ENCODE data around the gene SCN1B. TPM values are rescaled to one million over a fixed set of nuclear protein-coding genes. Genes with fewer than 3 reads are reported as not detected.
A peak's percentile ranks its signal among the peaks of the same experiment; 100 is the strongest.

Gene SCN1B
- total and polyA plus RNA-seq, 10 of the 15 experiments (the other 5 are each of a cell fraction or from before 2014, with no cell fraction given): 0.04 to 0.54 (median 0.11) TPM; not detected in 3

DNA sequence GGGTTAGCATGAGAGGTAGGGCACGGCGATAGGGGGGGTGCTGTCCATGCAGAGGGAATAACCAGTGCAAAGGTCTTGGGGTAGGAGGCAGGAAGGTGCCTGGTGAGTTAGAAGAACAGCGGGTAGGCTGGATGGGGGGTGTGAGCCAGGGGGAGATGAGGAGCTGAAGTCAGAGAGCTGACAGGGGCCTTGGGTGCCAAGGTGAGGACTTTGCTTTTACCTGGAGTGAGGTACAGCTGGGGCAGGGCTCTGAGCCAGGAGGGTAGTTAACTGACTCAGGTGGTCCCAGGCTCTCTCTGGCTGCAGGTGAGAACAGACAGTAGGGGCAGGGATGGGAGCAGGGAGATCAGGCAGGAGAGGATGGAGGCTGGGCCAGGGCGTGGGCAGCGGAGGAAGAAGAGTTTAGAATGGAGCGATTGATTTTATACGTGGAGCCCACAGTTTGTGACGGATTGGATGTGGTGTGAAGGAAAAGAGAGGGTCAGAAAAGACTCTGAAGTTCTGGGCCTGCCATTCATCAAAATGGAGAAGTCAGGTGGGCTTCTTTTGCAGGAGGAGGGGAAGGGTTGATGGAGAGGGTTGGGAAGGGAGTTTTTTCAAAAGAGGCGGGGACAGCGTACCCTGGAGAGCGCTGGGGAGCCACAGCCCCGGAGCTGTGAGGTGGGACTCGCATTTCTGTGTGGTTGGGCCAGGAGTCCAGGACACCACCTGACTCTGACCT, 31.3 kb upstream of the SCN1B start (continued):
- TF ChIP-seq ZNF217 (IDR thresholded peaks at IDR 0.05) (no peak), TARDBP (IDR thresholded peaks at IDR 0.05; ENCODE audit: borderline replicate concordance) (no peak), MEF2A (IDR thresholded peaks at IDR 0.05; ENCODE audit: insufficient read depth, low read depth, low read length) (no peak), NFYB (IDR thresholded peaks at IDR 0.05; ENCODE audit: insufficient read depth, low read depth, low read length) (no peak), NFXL1 (IDR thresholded peaks at IDR 0.05; ENCODE audit: borderline replicate concordance) (no peak), EZH2 (IDR thresholded peaks at IDR 0.05; ENCODE audit: borderline replicate concordance, control insufficient read depth, low read depth, low read length) (no peak), ZNF622 (IDR thresholded peaks at IDR 0.05) (no peak), RAD21 (IDR thresholded peaks at IDR 0.05; ENCODE audit: insufficient read depth, low read depth, low read length) (no peak), SUPT20H (IDR thresholded peaks at IDR 0.05; ENCODE audit: borderline replicate concordance, control insufficient read depth, low read depth, low read length) (no peak), EED (IDR thresholded peaks at IDR 0.05; ENCODE audit: low read depth) (peak; percentile 46; the same call in 1 of the 2 replicates), ZBED1 (IDR thresholded peaks at IDR 0.05; ENCODE audit: borderline replicate concordance) (no peak), POLR2AphosphoS2 (IDR thresholded peaks at IDR 0.05; ENCODE audit: low read depth, low read length) (peak; percentile 19; the same call in 1 of the 2 replicates), SMARCA5 (IDR thresholded peaks at IDR 0.05) (peak; percentile 26; the same call in 1 of the 2 replicates), FOXK2 (IDR thresholded peaks at IDR 0.05) (no peak), POLR2A (IDR thresholded peaks at IDR 0.05; ENCODE audit: low read depth, low read length) (no peak), ATF7 (IDR thresholded peaks at IDR 0.05; ENCODE audit: low read depth) (no peak)
- TF ChIP-seq, protein P1, sequence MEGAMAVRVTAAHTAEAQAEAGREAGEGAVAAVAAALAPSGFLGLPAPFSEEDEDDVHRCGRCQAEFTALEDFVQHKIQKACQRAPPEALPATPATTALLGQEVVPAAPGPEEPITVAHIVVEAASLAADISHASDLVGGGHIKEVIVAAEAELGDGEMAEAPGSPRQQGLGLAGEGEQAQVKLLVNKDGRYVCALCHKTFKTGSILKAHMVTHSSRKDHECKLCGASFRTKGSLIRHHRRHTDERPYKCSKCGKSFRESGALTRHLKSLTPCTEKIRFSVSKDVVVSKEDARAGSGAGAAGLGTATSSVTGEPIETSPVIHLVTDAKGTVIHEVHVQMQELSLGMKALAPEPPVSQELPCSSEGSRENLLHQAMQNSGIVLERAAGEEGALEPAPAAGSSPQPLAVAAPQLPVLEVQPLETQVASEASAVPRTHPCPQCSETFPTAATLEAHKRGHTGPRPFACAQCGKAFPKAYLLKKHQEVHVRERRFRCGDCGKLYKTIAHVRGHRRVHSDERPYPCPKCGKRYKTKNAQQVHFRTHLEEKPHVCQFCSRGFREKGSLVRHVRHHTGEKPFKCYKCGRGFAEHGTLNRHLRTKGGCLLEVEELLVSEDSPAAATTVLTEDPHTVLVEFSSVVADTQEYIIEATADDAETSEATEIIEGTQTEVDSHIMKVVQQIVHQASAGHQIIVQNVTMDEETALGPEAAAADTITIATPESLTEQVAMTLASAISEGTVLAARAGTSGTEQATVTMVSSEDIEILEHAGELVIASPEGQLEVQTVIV (IDR thresholded peaks at IDR 0.05; ENCODE audit: borderline replicate concordance, partially characterized antibody): no peak
- TF ChIP-seq, protein P2, sequence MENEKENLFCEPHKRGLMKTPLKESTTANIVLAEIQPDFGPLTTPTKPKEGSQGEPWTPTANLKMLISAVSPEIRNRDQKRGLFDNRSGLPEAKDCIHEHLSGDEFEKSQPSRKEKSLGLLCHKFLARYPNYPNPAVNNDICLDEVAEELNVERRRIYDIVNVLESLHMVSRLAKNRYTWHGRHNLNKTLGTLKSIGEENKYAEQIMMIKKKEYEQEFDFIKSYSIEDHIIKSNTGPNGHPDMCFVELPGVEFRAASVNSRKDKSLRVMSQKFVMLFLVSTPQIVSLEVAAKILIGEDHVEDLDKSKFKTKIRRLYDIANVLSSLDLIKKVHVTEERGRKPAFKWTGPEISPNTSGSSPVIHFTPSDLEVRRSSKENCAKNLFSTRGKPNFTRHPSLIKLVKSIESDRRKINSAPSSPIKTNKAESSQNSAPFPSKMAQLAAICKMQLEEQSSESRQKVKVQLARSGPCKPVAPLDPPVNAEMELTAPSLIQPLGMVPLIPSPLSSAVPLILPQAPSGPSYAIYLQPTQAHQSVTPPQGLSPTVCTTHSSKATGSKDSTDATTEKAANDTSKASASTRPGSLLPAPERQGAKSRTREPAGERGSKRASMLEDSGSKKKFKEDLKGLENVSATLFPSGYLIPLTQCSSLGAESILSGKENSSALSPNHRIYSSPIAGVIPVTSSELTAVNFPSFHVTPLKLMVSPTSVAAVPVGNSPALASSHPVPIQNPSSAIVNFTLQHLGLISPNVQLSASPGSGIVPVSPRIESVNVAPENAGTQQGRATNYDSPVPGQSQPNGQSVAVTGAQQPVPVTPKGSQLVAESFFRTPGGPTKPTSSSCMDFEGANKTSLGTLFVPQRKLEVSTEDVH (IDR thresholded peaks at IDR 0.05; ENCODE audit: low read depth, partially characterized antibody): no peak
- TF ChIP-seq, protein P3, sequence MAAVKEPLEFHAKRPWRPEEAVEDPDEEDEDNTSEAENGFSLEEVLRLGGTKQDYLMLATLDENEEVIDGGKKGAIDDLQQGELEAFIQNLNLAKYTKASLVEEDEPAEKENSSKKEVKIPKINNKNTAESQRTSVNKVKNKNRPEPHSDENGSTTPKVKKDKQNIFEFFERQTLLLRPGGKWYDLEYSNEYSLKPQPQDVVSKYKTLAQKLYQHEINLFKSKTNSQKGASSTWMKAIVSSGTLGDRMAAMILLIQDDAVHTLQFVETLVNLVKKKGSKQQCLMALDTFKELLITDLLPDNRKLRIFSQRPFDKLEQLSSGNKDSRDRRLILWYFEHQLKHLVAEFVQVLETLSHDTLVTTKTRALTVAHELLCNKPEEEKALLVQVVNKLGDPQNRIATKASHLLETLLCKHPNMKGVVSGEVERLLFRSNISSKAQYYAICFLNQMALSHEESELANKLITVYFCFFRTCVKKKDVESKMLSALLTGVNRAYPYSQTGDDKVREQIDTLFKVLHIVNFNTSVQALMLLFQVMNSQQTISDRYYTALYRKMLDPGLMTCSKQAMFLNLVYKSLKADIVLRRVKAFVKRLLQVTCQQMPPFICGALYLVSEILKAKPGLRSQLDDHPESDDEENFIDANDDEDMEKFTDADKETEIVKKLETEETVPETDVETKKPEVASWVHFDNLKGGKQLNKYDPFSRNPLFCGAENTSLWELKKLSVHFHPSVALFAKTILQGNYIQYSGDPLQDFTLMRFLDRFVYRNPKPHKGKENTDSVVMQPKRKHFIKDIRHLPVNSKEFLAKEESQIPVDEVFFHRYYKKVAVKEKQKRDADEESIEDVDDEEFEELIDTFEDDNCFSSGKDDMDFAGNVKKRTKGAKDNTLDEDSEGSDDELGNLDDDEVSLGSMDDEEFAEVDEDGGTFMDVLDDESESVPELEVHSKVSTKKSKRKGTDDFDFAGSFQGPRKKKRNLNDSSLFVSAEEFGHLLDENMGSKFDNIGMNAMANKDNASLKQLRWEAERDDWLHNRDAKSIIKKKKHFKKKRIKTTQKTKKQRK (IDR thresholded peaks at IDR 0.05; ENCODE audit: low read depth, low read length): no peak
- TF ChIP-seq, protein P4, sequence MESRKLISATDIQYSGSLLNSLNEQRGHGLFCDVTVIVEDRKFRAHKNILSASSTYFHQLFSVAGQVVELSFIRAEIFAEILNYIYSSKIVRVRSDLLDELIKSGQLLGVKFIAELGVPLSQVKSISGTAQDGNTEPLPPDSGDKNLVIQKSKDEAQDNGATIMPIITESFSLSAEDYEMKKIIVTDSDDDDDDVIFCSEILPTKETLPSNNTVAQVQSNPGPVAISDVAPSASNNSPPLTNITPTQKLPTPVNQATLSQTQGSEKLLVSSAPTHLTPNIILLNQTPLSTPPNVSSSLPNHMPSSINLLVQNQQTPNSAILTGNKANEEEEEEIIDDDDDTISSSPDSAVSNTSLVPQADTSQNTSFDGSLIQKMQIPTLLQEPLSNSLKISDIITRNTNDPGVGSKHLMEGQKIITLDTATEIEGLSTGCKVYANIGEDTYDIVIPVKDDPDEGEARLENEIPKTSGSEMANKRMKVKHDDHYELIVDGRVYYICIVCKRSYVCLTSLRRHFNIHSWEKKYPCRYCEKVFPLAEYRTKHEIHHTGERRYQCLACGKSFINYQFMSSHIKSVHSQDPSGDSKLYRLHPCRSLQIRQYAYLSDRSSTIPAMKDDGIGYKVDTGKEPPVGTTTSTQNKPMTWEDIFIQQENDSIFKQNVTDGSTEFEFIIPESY (IDR thresholded peaks at IDR 0.05): no peak
